Uterus (tissue), 2 donors: ENCODE results near the gene GRIN2A.

Source experiments
- POLR2A ChIP-seq, 2 donors: fragments of 450-650 bp; IDR thresholded peaks; one replicate each; pipeline ENCODE4 v1.6.1; 2016; ENCODE audit warnings: antibody characterized with exemption in 2 of 2, mild to moderate bottlenecking in 1 of 2, moderate library complexity in 1 of 2
- TF ChIP-seq, protein P1 (sequence below), 4 experiments: fragments of 200-600 bp in 2 of 4; fragments of 450-650 bp in 2 of 4; sonication (generic) in 2 of 4; IDR thresholded peaks; one replicate each; pipeline ENCODE4 v1.5.1; 2016 to 2019; ENCODE audit warnings: antibody characterized with exemption in 4 of 4, mild to moderate bottlenecking in 2 of 4, moderate library complexity in 1 of 4

DNA sequence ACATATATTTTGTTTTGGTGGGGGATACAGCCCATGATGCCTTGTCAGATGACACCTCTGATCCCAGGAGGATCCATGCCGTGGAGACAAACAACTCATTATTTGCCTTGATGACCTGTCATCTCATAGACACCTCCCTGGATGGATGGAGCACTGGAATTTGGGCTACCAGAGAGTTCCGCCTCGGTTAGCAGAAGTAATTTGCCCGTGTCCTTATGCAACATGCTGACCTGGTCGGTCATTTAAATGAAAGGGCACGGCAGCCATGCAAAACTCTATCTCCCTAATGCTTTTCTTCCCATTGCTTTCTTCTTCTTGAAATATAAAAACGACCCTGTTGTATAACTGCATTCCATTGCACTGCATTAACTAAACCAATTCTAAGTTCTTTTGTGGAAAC lies 145.3 kb downstream of the GRIN2A start:
- TF ChIP-seq, protein P1, sequence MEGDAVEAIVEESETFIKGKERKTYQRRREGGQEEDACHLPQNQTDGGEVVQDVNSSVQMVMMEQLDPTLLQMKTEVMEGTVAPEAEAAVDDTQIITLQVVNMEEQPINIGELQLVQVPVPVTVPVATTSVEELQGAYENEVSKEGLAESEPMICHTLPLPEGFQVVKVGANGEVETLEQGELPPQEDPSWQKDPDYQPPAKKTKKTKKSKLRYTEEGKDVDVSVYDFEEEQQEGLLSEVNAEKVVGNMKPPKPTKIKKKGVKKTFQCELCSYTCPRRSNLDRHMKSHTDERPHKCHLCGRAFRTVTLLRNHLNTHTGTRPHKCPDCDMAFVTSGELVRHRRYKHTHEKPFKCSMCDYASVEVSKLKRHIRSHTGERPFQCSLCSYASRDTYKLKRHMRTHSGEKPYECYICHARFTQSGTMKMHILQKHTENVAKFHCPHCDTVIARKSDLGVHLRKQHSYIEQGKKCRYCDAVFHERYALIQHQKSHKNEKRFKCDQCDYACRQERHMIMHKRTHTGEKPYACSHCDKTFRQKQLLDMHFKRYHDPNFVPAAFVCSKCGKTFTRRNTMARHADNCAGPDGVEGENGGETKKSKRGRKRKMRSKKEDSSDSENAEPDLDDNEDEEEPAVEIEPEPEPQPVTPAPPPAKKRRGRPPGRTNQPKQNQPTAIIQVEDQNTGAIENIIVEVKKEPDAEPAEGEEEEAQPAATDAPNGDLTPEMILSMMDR (IDR thresholded peaks at IDR 0.05): no peak
- no peak for TF ChIP-seq POLR2A (IDR thresholded peaks at IDR 0.05)
